GM20000 (cell line): ENCODE results near the gene TMEM114.

Experiments
- DNase-seq: peaks from one replicate; pipeline ENCODE4 v3.0.0; 2012; ENCODE audit warnings: low spot score
- CTCF ChIP-seq: IDR thresholded peaks from 2 replicates; pipeline ENCODE4 v1.5.1; 2012; ENCODE audit warnings: mild to moderate bottlenecking, control low read depth; ENCODE audit errors: extremely low read depth, missing control alignments

The TMEM114 gene

GRCh38 chr16:8611122-8611521 lies 20.8 kb upstream of the TMEM114 start:
- TF ChIP-seq CTCF: no peak
- DNase-seq: no peak

GRCh38 chr16:8607214-8607613 lies 16.9 kb upstream of the TMEM114 start:
- DNase-seq: no peak
- TF ChIP-seq CTCF: no peak

- TF ChIP-seq CTCF: no peak
- no peak for DNase-seq
Observed at GRCh38 chr16:8605554-8605953, 15.2 kb upstream of the TMEM114 start.

- no peak for TF ChIP-seq CTCF
- no peak for DNase-seq
Observed at GRCh38 chr16:8600144-8600775, 9.9 kb upstream of the TMEM114 start.

- no peak for DNase-seq
- no peak for TF ChIP-seq CTCF
Observed at GRCh38 chr16:8596581-8596980, 6.3 kb upstream of the TMEM114 start.

- DNase-seq: no peak
- no peak for TF ChIP-seq CTCF
Observed at GRCh38 chr16:8595783-8596182, 5.5 kb upstream of the TMEM114 start.

- TF ChIP-seq CTCF: no peak
- no peak for DNase-seq
Observed at GRCh38 chr16:8594149-8594666, 3.9 kb upstream of the TMEM114 start.
